Duodenal mucosa (tissue), 2 donors: ENCODE measurements around the gene HJURP.

ENCODE experiments used
- H3K27ac ChIP-seq: one replicate; pipeline ENCODE4 v1.7.0; 2013; ENCODE audit warnings: low read depth, low read length
- H3K27me3 ChIP-seq, 2 donors: one replicate each; pipeline ENCODE4 v1.7.0; 2013; ENCODE audit warnings: low read length in 2 of 2, control low read depth in 1 of 2; ENCODE audit not compliant: insufficient read depth in 2 of 2, control insufficient read depth in 1 of 2
- H3K36me3 ChIP-seq, 2 donors: one replicate each; pipeline ENCODE4 v1.7.0; 2013; ENCODE audit warnings: low read length in 2 of 2, control low read depth in 1 of 2; ENCODE audit not compliant: insufficient read depth in 2 of 2, control insufficient read depth in 1 of 2
- H3K4me1 ChIP-seq, 2 donors: one replicate each; pipeline ENCODE4 v1.7.0; 2013; ENCODE audit warnings: low read length in 2 of 2, control low read depth in 1 of 2; ENCODE audit not compliant: insufficient read depth in 2 of 2, control insufficient read depth in 1 of 2
- H3K4me3 ChIP-seq, 2 donors: one replicate each; pipeline ENCODE4 v1.7.0; 2013; ENCODE audit warnings: low read length in 2 of 2, low read depth in 1 of 2
- H3K9ac ChIP-seq, 2 donors: one replicate each; pipeline ENCODE4 v1.7.0; 2013; ENCODE audit warnings: low read length in 2 of 2, low read depth in 1 of 2
- H3K9me3 ChIP-seq, 2 donors: one replicate each; pipeline ENCODE4 v1.7.0; 2013; ENCODE audit warnings: low read length in 2 of 2, control low read depth in 1 of 2; ENCODE audit not compliant: control insufficient read depth in 1 of 2

Gene HJURP

GRCh38 chr2:233840520-233840919, 13.8 kb downstream of the HJURP start:
- Histone ChIP-seq H3K4me3 (no peak overlapping the region), H3K9me3 (no peaks in the 10 kb centered on the region), H3K9ac (no peak overlapping the region), H3K27me3 (no peaks in the 10 kb centered on the region), H3K27ac (no peak overlapping the region), H3K4me1 (no peaks in the 10 kb centered on the region), H3K36me3 (peaks cover 0 to 50% of the 10 kb centered on the region in 2 donors)

GRCh38 chr2:233839447-233839820, 14.9 kb downstream of the HJURP start:
- H3K4me3 ChIP-seq: no peak overlapping the region
- peaks cover 0 to 50% of the 10 kb centered on the region in 2 donors for H3K36me3 ChIP-seq
- no peaks in the 10 kb centered on the region for H3K27me3 ChIP-seq
- H3K9ac ChIP-seq: no peak overlapping the region
- no peak overlapping the region for H3K27ac ChIP-seq
- H3K9me3 ChIP-seq: no peaks in the 10 kb centered on the region
- no peaks in the 10 kb centered on the region for H3K4me1 ChIP-seq

- H3K27me3 ChIP-seq: no peaks in the 10 kb centered on the region
- H3K9ac ChIP-seq: no peak overlapping the region
- no peaks in the 10 kb centered on the region for H3K9me3 ChIP-seq
- H3K4me3 ChIP-seq: no peak overlapping the region
- H3K36me3 ChIP-seq: peaks cover 0 to 47% of the 10 kb centered on the region in 2 donors
- H3K27ac ChIP-seq: no peak overlapping the region
- H3K4me1 ChIP-seq: no peaks in the 10 kb centered on the region
Measured at GRCh38 chr2:233838726-233839446, 15.4 kb downstream of the HJURP start.

GRCh38 chr2:233838251-233838650, 16.1 kb downstream of the HJURP start:
- Histone ChIP-seq H3K27me3 (no peaks in the 10 kb centered on the region), H3K4me1 (peaks cover 0 to under 1% of the 10 kb centered on the region in 2 donors), H3K36me3 (peaks cover 0 to 43% of the 10 kb centered on the region in 2 donors), H3K9me3 (no peaks in the 10 kb centered on the region), H3K27ac (no peak overlapping the region), H3K9ac (no peak overlapping the region), H3K4me3 (no peak overlapping the region)

GRCh38 chr2:233837694-233838229, 16.6 kb downstream of the HJURP start:
- Histone ChIP-seq H3K9me3 (no peaks in the 10 kb centered on the region), H3K4me1 (peaks cover 0 to 5% of the 10 kb centered on the region in 2 donors), H3K27me3 (no peaks in the 10 kb centered on the region), H3K36me3 (peaks cover 0 to 38% of the 10 kb centered on the region in 2 donors), H3K27ac (no peak overlapping the region), H3K4me3 (no peak overlapping the region), H3K9ac (no peak overlapping the region)

GRCh38 chr2:233836359-233836758, 18.0 kb downstream of the HJURP start:
- Histone ChIP-seq H3K27me3 (no peaks in the 10 kb centered on the region), H3K9ac (no peak overlapping the region), H3K27ac (no peak overlapping the region), H3K36me3 (peaks cover 0 to 29% of the 10 kb centered on the region in 2 donors), H3K9me3 (no peaks in the 10 kb centered on the region), H3K4me3 (no peak overlapping the region), H3K4me1 (peaks cover 0 to 7% of the 10 kb centered on the region in 2 donors)

- Histone ChIP-seq H3K9me3 (no peaks in the 10 kb centered on the region), H3K27ac (no peak overlapping the region)
Measured at GRCh38 chr2:233835230-233836186, 18.8 kb downstream of the HJURP start.

GRCh38 chr2:233833345-233833744, 21.0 kb downstream of the HJURP start:
- H3K4me1 ChIP-seq: peaks cover 0 to 7% of the 10 kb centered on the region in 2 donors
- H3K9me3 ChIP-seq: no peaks in the 10 kb centered on the region
- no peaks in the 10 kb centered on the region for H3K27me3 ChIP-seq
- H3K4me3 ChIP-seq: no peak overlapping the region
- H3K27ac ChIP-seq: no peak overlapping the region
- H3K9ac ChIP-seq: no peak overlapping the region
- peaks cover 0 to 11% of the 10 kb centered on the region in 2 donors for H3K36me3 ChIP-seq

More at GRCh38 chr2:233835230-233836186, 18.8 kb downstream of the HJURP start:
- Histone ChIP-seq H3K9ac (no peak overlapping the region), H3K27me3 (no peaks in the 10 kb centered on the region), H3K4me3 (no peak overlapping the region), H3K4me1 (peaks cover 0 to 7% of the 10 kb centered on the region in 2 donors), H3K36me3 (peaks cover 0 to 22% of the 10 kb centered on the region in 2 donors)

- Histone ChIP-seq H3K4me3 (no peak overlapping the region), H3K36me3 (peaks cover 0 to 11% of the 10 kb centered on the region in 2 donors), H3K4me1 (peaks cover 0 to 7% of the 10 kb centered on the region in 2 donors), H3K9ac (no peak overlapping the region), H3K27me3 (no peaks in the 10 kb centered on the region), H3K27ac (no peak overlapping the region), H3K9me3 (no peaks in the 10 kb centered on the region)
Measured at GRCh38 chr2:233832869-233833311, 21.4 kb downstream of the HJURP start.

- H3K36me3 ChIP-seq: peaks cover 0 to 11% of the 10 kb centered on the region in 2 donors
- no peak overlapping the region for H3K27ac ChIP-seq
- peaks cover 0 to 7% of the 10 kb centered on the region in 2 donors for H3K4me1 ChIP-seq
- H3K4me3 ChIP-seq: no peak overlapping the region
- no peaks in the 10 kb centered on the region for H3K9me3 ChIP-seq
- no peaks in the 10 kb centered on the region for H3K27me3 ChIP-seq
- no peak overlapping the region for H3K9ac ChIP-seq
Measured at GRCh38 chr2:233832414-233832813, 21.9 kb downstream of the HJURP start.
